NCI-H1930 (cell line): ENCODE measurements around the gene EEF2KMT.

Experiments used
- DNase-seq, 2 experiments: peaks; one replicate each; lab custom pipeline; 2025; lab: John Stamatoyannopoulos, UW

The EEF2KMT gene

GRCh38 chr16:5041600-5042133 is 55.9 kb downstream of the EEF2KMT start:
- DNase-seq: no peak

- DNase-seq: no peak
Measured at GRCh38 chr16:5040451-5040850, 57.1 kb downstream of the EEF2KMT start.

GRCh38 chr16:5036228-5037156 is 61.1 kb downstream of the EEF2KMT start:
- DNase-seq: no peak

- DNase-seq: no peak
Measured at GRCh38 chr16:5035909-5036227, 61.7 kb downstream of the EEF2KMT start.
